Measurements from ENCODE around the gene DELE1. TPM values are rescaled to one million over a fixed set of nuclear protein-coding genes. Genes with fewer than 3 reads are reported as not detected.

DELE1 gene
- total and polyA plus RNA-seq, 2 donors (not counting 3 experiments of a cell fraction or from before 2014, with no cell fraction given), result 105 to 121 TPM

DNA sequence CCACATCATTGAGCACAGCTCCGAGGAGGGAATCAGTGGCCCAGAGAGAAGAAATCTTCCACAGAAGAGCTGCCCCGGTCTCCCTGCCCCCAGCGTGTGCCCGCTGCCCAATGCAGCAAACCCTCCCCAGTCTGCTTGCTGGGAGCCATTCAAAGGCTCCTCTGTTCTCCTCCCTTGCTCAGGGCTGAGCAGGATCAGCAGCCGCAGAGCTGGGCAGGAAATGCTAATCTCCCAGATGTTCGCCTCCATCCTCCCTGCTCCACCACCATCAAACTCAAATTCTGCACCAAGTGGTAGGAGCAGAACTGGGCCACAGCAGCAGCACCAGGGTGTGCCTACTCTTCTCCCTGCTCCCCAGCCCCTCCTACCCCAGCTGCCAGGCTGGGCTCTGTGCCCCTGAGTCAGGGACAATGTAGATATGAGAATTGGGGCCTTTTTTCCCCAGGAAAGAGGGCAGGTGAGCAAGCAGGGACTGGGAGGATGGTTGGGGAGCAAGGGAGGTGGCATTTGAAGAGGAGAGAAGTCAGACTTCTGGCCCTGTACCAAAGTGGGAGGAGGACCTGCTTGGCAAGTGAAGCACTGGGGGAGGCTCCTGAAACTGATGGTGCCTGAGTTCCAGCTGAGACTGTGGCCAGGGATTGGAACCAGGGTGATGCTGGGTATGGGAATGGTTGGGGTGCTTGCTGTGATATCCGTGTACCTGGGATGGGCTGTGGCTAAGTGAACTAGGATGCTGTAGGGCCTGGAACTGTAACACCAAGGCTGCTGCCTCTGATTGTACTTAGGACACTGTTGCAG lies 43.5 kb upstream of the DELE1 start:
- ChIA-PET POLR2A (interaction anchor here (0.6 kb wide), 1 partner anchor 54 kb away, joined by 7 read pairs; no protein-coding TSS in a partner anchor), CTCF (interaction anchor here (0.9 to 8.4 kb wide), 33 partner anchors 8 to 288 kb away, joined by 3 to 233 read pairs (median 7); partner anchors contain the start of genes ARAP3, DELE1, PCDH12 and RNF14)
- Histone ChIP-seq H3K79me2 (ENCODE audit: control insufficient read depth, insufficient read depth, low read length) (peaks cover 28% of the 10 kb centered on the region), H2AFZ (ENCODE audit: low read depth, low read length) (no peak overlapping the region), H3K4me3 (replicated peaks in 1 of 3; ENCODE audit: insufficient read depth in 1 of 3, low read depth in 1 of 3, low read length in 3 of 3) (no peak overlapping the region), H3K27ac (ENCODE audit: insufficient read depth, low read depth, low read length) (no peak overlapping the region), H3K4me2 (ENCODE audit: insufficient read depth, low read length) (no peak overlapping the region), H3K36me3 (ENCODE audit: control insufficient read depth in 2 of 2, extremely low read depth in 1 of 2, insufficient read depth in 2 of 2, low read length in 2 of 2) (no peaks in the 10 kb centered on the region), H3K4me1 (ENCODE audit: control insufficient read depth, extremely low read depth, insufficient read depth, low read length) (peaks cover 10% of the 10 kb centered on the region), H3K9ac (replicated peaks; ENCODE audit: extremely low read depth, insufficient read depth, low read length) (no peak overlapping the region), H3K27me3 (ENCODE audit: control insufficient read depth in 2 of 2, insufficient read depth in 2 of 2, low read length in 2 of 2) (peaks cover 26 to 37% of the 10 kb centered on the region in 2 experiments), H3K9me3 (replicated peaks; ENCODE audit: control insufficient read depth, insufficient read depth, low read length) (no peaks in the 10 kb centered on the region), H4K20me1 (replicated peaks; ENCODE audit: control insufficient read depth, extremely low read depth, insufficient read depth, low read length) (no peaks in the 10 kb centered on the region), H3K9me1 (replicated peaks; ENCODE audit: control insufficient read depth, extremely low read depth, insufficient read depth, low read length) (no peaks in the 10 kb centered on the region)
- DNase-seq (ENCODE audit: low read depth, low spot score) (no peak), FAIRE-seq (no peak)
- TF ChIP-seq POLR2AphosphoS5 (IDR thresholded peaks at IDR 0.05; ENCODE audit: insufficient read depth, low read depth, low read length), result no peak
- no peak for TF ChIP-seq FOS (IDR thresholded peaks at IDR 0.05; ENCODE audit: borderline replicate concordance, insufficient read depth, low read length)
- TF ChIP-seq MYC (IDR thresholded peaks at IDR 0.05; ENCODE audit: low read depth, low read length), result no peak
- no peak for TF ChIP-seq GATA2 (IDR thresholded peaks at IDR 0.05; ENCODE audit: insufficient read depth, insufficient read length, low read depth, low read length)
- TF ChIP-seq, protein P1, sequence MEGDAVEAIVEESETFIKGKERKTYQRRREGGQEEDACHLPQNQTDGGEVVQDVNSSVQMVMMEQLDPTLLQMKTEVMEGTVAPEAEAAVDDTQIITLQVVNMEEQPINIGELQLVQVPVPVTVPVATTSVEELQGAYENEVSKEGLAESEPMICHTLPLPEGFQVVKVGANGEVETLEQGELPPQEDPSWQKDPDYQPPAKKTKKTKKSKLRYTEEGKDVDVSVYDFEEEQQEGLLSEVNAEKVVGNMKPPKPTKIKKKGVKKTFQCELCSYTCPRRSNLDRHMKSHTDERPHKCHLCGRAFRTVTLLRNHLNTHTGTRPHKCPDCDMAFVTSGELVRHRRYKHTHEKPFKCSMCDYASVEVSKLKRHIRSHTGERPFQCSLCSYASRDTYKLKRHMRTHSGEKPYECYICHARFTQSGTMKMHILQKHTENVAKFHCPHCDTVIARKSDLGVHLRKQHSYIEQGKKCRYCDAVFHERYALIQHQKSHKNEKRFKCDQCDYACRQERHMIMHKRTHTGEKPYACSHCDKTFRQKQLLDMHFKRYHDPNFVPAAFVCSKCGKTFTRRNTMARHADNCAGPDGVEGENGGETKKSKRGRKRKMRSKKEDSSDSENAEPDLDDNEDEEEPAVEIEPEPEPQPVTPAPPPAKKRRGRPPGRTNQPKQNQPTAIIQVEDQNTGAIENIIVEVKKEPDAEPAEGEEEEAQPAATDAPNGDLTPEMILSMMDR (IDR thresholded peaks at IDR 0.05; ENCODE audit: extremely low read depth in 1 of 2, insufficient read depth in 1 of 2, low read depth in 1 of 2, low read length in 2 of 2), result no peak
- no peak for TF ChIP-seq EZH2 (IDR thresholded peaks at IDR 0.05; ENCODE audit: borderline replicate concordance, low read depth, low read length, severe bottlenecking)
- no peak for TF ChIP-seq JUN (IDR thresholded peaks at IDR 0.05; ENCODE audit: borderline replicate concordance, insufficient read depth, insufficient read length, low read depth)
- TF ChIP-seq POLR2A (IDR thresholded peaks at IDR 0.05; ENCODE audit: low read depth, low read length), result no peak
- TF ChIP-seq, protein P2, sequence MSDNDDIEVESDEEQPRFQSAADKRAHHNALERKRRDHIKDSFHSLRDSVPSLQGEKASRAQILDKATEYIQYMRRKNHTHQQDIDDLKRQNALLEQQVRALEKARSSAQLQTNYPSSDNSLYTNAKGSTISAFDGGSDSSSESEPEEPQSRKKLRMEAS (IDR thresholded peaks at IDR 0.05; ENCODE audit: insufficient read depth, insufficient read length), result no peak
- intact Hi-C loops (cut with micrococcal nuclease), result loop anchor here (1.0 to 5.0 kb wide), 8 partner anchors 43 to 215 kb away; no protein-coding TSS in a partner anchor
- no TSS peak for BruUV-seq (replicated peaks)
- dilution Hi-C loops (cut with MboI; ENCODE audit: extremely low pct_ligation_motif_present, low sequenced_read_pairs), result loop anchor here (25.0 kb wide), 1 partner anchor 143 kb away; no protein-coding TSS in a partner anchor

All from endothelial cell of umbilical vein (primary cell).